22Rv1 (cell line): ENCODE measurements around the gene TSSC4.

Experiments
- H3K27ac ChIP-seq: fragments of 450-650 bp; 2 replicates; pipeline ENCODE4 v1.5.1; 2017
- CTCF ChIP-seq: fragments of 450-650 bp; IDR thresholded peaks from 2 replicates; pipeline ENCODE4 v1.5.1; 2017; ENCODE audit warnings: mild to moderate bottlenecking
- ZFX ChIP-seq: fragments of 450-650 bp; IDR thresholded peaks from 2 replicates; pipeline ENCODE4 v1.6.1; 2017; ENCODE audit warnings: antibody characterized with exemption, borderline replicate concordance

Gene TSSC4

GRCh38 chr11:2433106-2433925 is 32.8 kb downstream of the TSSC4 start:
- TF ChIP-seq ZFX (no peak), CTCF (no peak)
- no peak overlapping the region for H3K27ac ChIP-seq

- TF ChIP-seq CTCF, result no peak
- TF ChIP-seq ZFX, result no peak
Measured at GRCh38 chr11:2434008-2434407, 33.5 kb downstream of the TSSC4 start.

GRCh38 chr11:2434506-2435255 is 34.1 kb downstream of the TSSC4 start:
- no peak for TF ChIP-seq ZFX
- no peak for TF ChIP-seq CTCF

More at GRCh38 chr11:2434008-2434407, 33.5 kb downstream of the TSSC4 start:
- no peak overlapping the region for H3K27ac ChIP-seq

GRCh38 chr11:2435288-2436012 is 34.9 kb downstream of the TSSC4 start:
- TF ChIP-seq CTCF (no peak), ZFX (no peak)
- no peak overlapping the region for H3K27ac ChIP-seq

More at GRCh38 chr11:2434506-2435255, 34.1 kb downstream of the TSSC4 start:
- no peak overlapping the region for H3K27ac ChIP-seq

GRCh38 chr11:2436013-2436520 is 35.5 kb downstream of the TSSC4 start:
- TF ChIP-seq CTCF (no peak), ZFX (no peak)
- H3K27ac ChIP-seq, result no peak overlapping the region

- TF ChIP-seq CTCF, result no peak
- TF ChIP-seq ZFX, result no peak
- H3K27ac ChIP-seq, result no peak overlapping the region
Measured at GRCh38 chr11:2436521-2437031, 36.0 kb downstream of the TSSC4 start.
